Neural progenitor cell (in vitro differentiated cells): Measurements from ENCODE around the gene F7. TPM values are rescaled to one million over a fixed set of nuclear protein-coding genes. Genes with fewer than 3 reads are reported as not detected.

Experiments used
- DNase-seq: peaks from one replicate; pipeline ENCODE4 v3.0.0-alpha.2; 2016; ENCODE audit warnings: low spot score
- H2AFZ ChIP-seq: fragments of 200-600 bp; sonication (generic); replicated peaks from 2 replicates; pipeline ENCODE4 v1.6.1; 2016; ENCODE audit warnings: antibody characterized with exemption
- H3F3A ChIP-seq: fragments of 200-600 bp; sonication (generic); 2 replicates; pipeline ENCODE4 v1.6.1; 2016; ENCODE audit warnings: antibody characterized with exemption, low read depth
- H3K27ac ChIP-seq: fragments of 200-600 bp; sonication (generic); 2 replicates; pipeline ENCODE4 v1.5.1; 2016; ENCODE audit warnings: mild to moderate bottlenecking
- H3K27me3 ChIP-seq: fragments of 200-600 bp; sonication (generic); 2 replicates; pipeline ENCODE4 v1.6.1; 2016; ENCODE audit warnings: mild to moderate bottlenecking, moderate library complexity
- H3K36me3 ChIP-seq: fragments of 200-600 bp; sonication (generic); 2 replicates; pipeline ENCODE4 v1.5.1; 2016
- H3K4me1 ChIP-seq: fragments of 200-600 bp; sonication (generic); 2 replicates; pipeline ENCODE4 v1.6.1; 2016; ENCODE audit warnings: mixed run types
- H3K4me2 ChIP-seq: fragments of 200-600 bp; sonication (generic); 2 replicates; pipeline ENCODE4 v1.6.1; 2016
- H3K4me3 ChIP-seq: fragments of 200-600 bp; sonication (generic); 2 replicates; pipeline ENCODE4 v1.5.1; 2016
- H3K79me2 ChIP-seq: fragments of 200-600 bp; sonication (generic); 2 replicates; pipeline ENCODE4 v1.6.1; 2016; ENCODE audit warnings: low read depth
- H3K9ac ChIP-seq: fragments of 200-600 bp; sonication (generic); 2 replicates; pipeline ENCODE4 v1.6.1; 2016
- H3K9me3 ChIP-seq: fragments of 200-600 bp; sonication (generic); 2 replicates; pipeline ENCODE4 v1.5.1; 2016; ENCODE audit warnings: low read depth
- H4K20me1 ChIP-seq: fragments of 200-600 bp; sonication (generic); 2 replicates; pipeline ENCODE4 v1.6.1; 2016; ENCODE audit warnings: low read depth
- H3K27ac Mint-ChIP-seq: 3 replicates; pipeline ENCODE4 v1.8.0; 2021; ENCODE audit warnings: mixed read lengths
- H3K27me3 Mint-ChIP-seq: 2 replicates; pipeline ENCODE4 v1.8.0; 2022; ENCODE audit warnings: low read depth, mild to moderate bottlenecking, inconsistent platforms, moderate library complexity, mixed read lengths; ENCODE audit not compliant: insufficient read depth
- H3K36me3 Mint-ChIP-seq: 3 replicates; pipeline ENCODE4 v1.8.0; 2021; ENCODE audit warnings: mixed read lengths
- H3K4me1 Mint-ChIP-seq: 3 replicates; pipeline ENCODE4 v1.8.0; 2021; ENCODE audit warnings: mixed read lengths
- H3K4me3 Mint-ChIP-seq: 3 replicates; pipeline ENCODE4 v1.8.0; 2021; ENCODE audit warnings: mild to moderate bottlenecking, moderate library complexity, mixed read lengths
- H3K9me3 Mint-ChIP-seq: 3 replicates; pipeline ENCODE4 v1.8.0; 2020; ENCODE audit warnings: mixed read lengths
- CTCF ChIP-seq: fragments of 200-600 bp; sonication (generic); IDR thresholded peaks from 2 replicates; pipeline ENCODE4 v1.5.1; 2017; ENCODE audit warnings: antibody characterized with exemption, mild to moderate bottlenecking
- EZH2 ChIP-seq: fragments of 200-600 bp; sonication (generic); IDR thresholded peaks from 2 replicates; pipeline ENCODE4 v1.6.1; 2017; ENCODE audit warnings: antibody characterized with exemption, mild to moderate bottlenecking, moderate library complexity
- EZH2phosphoT487 ChIP-seq: fragments of 200-600 bp; sonication (generic); IDR thresholded peaks from 2 replicates; pipeline ENCODE4 v1.6.1; 2017; ENCODE audit warnings: antibody characterized with exemption
- total RNA-seq: library from RNA; depleted of rRNA; stranded (reverse); fragments of >200 nt; gene quantifications from 2 replicates; pipeline ENCODE4 v1.2.3, GENCODE V29; 2015; ENCODE audit warnings: low replicate concordance

Gene F7
- total RNA-seq, 1 donor from 2014 or later = not detected

- H3F3A ChIP-seq = peaks cover 4% of the 10 kb centered on the region
- H3K27ac ChIP-seq = no peak overlapping the region
- DNase-seq = no peak
- Mint-ChIP-seq H3K36me3 (no peaks in the 10 kb centered on the region), H3K4me3 (no peak overlapping the region), H3K4me1 (peaks cover 7% of the 10 kb centered on the region), H3K27me3 (peaks cover 4% of the 10 kb centered on the region), H3K9me3 (no peaks in the 10 kb centered on the region), H3K27ac (no peak overlapping the region)
- H3K4me2 ChIP-seq = no peak overlapping the region
- H3K4me1 ChIP-seq = no peaks in the 10 kb centered on the region
- no peaks in the 10 kb centered on the region for H4K20me1 ChIP-seq
- H3K4me3 ChIP-seq = no peak overlapping the region
- no peaks in the 10 kb centered on the region for H3K27me3 ChIP-seq
- H2AFZ ChIP-seq = no peak overlapping the region
- H3K36me3 ChIP-seq = no peaks in the 10 kb centered on the region
- H3K79me2 ChIP-seq = no peaks in the 10 kb centered on the region
- H3K9ac ChIP-seq = no peak overlapping the region
- H3K9me3 ChIP-seq = no peaks in the 10 kb centered on the region
- TF ChIP-seq EZH2 (no peak), EZH2phosphoT487 (no peak), CTCF (no peak)
These were observed 11.8 kb downstream of the F7 start for GRCh38 chr13:113117335-113117872.

GRCh38 chr13:113117911-113118260, 12.3 kb downstream of the F7 start:
- H3K4me3 Mint-ChIP-seq = no peak overlapping the region
- Histone ChIP-seq H3K27ac (no peak overlapping the region), H3K79me2 (no peaks in the 10 kb centered on the region), H2AFZ (no peak overlapping the region), H4K20me1 (no peaks in the 10 kb centered on the region), H3K27me3 (no peaks in the 10 kb centered on the region), H3K4me2 (no peak overlapping the region), H3K4me1 (peaks cover 2% of the 10 kb centered on the region), H3K9ac (no peak overlapping the region), H3K9me3 (no peaks in the 10 kb centered on the region), H3K4me3 (no peak overlapping the region), H3F3A (peaks cover 9% of the 10 kb centered on the region), H3K36me3 (no peaks in the 10 kb centered on the region)
- H3K27me3 Mint-ChIP-seq = peaks cover 4% of the 10 kb centered on the region
- H3K4me1 Mint-ChIP-seq = peaks cover 12% of the 10 kb centered on the region
- H3K36me3 Mint-ChIP-seq = no peaks in the 10 kb centered on the region
- TF ChIP-seq EZH2 (no peak), CTCF (no peak)
- DNase-seq = no peak
- H3K27ac Mint-ChIP-seq = no peak overlapping the region
- no peaks in the 10 kb centered on the region for H3K9me3 Mint-ChIP-seq

- peaks cover 9% of the 10 kb centered on the region for H3F3A ChIP-seq
- H3K9me3 Mint-ChIP-seq = no peaks in the 10 kb centered on the region
- H3K4me3 ChIP-seq = no peak overlapping the region
- no peak overlapping the region for H3K4me2 ChIP-seq
- no peaks in the 10 kb centered on the region for H3K27me3 ChIP-seq
- no peak overlapping the region for H3K9ac ChIP-seq
- no peaks in the 10 kb centered on the region for H3K9me3 ChIP-seq
- no peaks in the 10 kb centered on the region for H4K20me1 ChIP-seq
- TF ChIP-seq CTCF (no peak), EZH2phosphoT487 (no peak), EZH2 (no peak)
- H3K4me1 Mint-ChIP-seq = peaks cover 17% of the 10 kb centered on the region
- H3K27me3 Mint-ChIP-seq = peaks cover 4% of the 10 kb centered on the region
- no peaks in the 10 kb centered on the region for H3K36me3 Mint-ChIP-seq
- H3K79me2 ChIP-seq = no peaks in the 10 kb centered on the region
- no peak overlapping the region for H2AFZ ChIP-seq
- no peak for DNase-seq
- H3K27ac Mint-ChIP-seq = no peak overlapping the region
- no peak overlapping the region for H3K27ac ChIP-seq
- peaks cover 8% of the 10 kb centered on the region for H3K4me1 ChIP-seq
- no peaks in the 10 kb centered on the region for H3K36me3 ChIP-seq
- H3K4me3 Mint-ChIP-seq = no peak overlapping the region
These were observed 12.8 kb downstream of the F7 start for GRCh38 chr13:113118261-113119021.
